RWPE2 (cell line): ENCODE measurements around the gene MAN1A1.

Source experiments
- ATAC-seq: fragments of 200-7000 bp; cut with Tn5 transposase; 3 replicates; pipeline ENCODE4 v1.9.1; 2021; ENCODE audit warnings: low read depth
- DNase-seq: peaks from one replicate; pipeline ENCODE4 v3.0.0-alpha.2; 2020; ENCODE audit warnings: low spot score
- H3K27ac ChIP-seq: fragments of 450-650 bp; 2 replicates; pipeline ENCODE4 v1.5.1; 2017; ENCODE audit warnings: mild to moderate bottlenecking; ENCODE audit not compliant: poor library complexity, severe bottlenecking
- H3K27me3 ChIP-seq: fragments of 250-450 bp; sonication (Bioruptor Pico); 2 replicates; pipeline ENCODE4 v1.5.1; 2021; ENCODE audit warnings: mild to moderate bottlenecking, moderate library complexity; ENCODE audit not compliant: insufficient read depth, poor library complexity, severe bottlenecking
- H3K36me3 ChIP-seq: fragments of 250-450 bp; sonication (Bioruptor Pico); 2 replicates; pipeline ENCODE4 v1.5.1; 2020; ENCODE audit warnings: low read depth, mild to moderate bottlenecking, moderate library complexity
- H3K4me1 ChIP-seq: fragments of 250-450 bp; sonication (Bioruptor Pico); 2 replicates; pipeline ENCODE4 v1.5.1; 2021; ENCODE audit warnings: mild to moderate bottlenecking, moderate library complexity; ENCODE audit not compliant: insufficient read depth, poor library complexity, severe bottlenecking
- H3K4me3 ChIP-seq: fragments of 250-450 bp; sonication (Bioruptor Pico); 2 replicates; pipeline ENCODE4 v1.5.1; 2021; ENCODE audit warnings: mild to moderate bottlenecking, moderate library complexity; ENCODE audit not compliant: severe bottlenecking
- H3K9me3 ChIP-seq: fragments of 250-450 bp; sonication (Bioruptor Pico); 2 replicates; pipeline ENCODE4 v1.5.1; 2021; ENCODE audit warnings: mild to moderate bottlenecking, moderate library complexity; ENCODE audit not compliant: severe bottlenecking
- CTCF ChIP-seq: fragments of 450-650 bp; IDR thresholded peaks from one replicate; pipeline ENCODE4 v1.5.1; 2017; ENCODE audit warnings: mild to moderate bottlenecking, moderate library complexity; ENCODE audit not compliant: poor library complexity, severe bottlenecking

MAN1A1 gene

GRCh38 chr6:119181046-119181445 is 168.5 kb downstream of the MAN1A1 start:
- Histone ChIP-seq H3K27ac (no peak overlapping the region), H3K4me3 (no peak overlapping the region), H3K27me3 (no peaks in the 10 kb centered on the region), H3K4me1 (no peaks in the 10 kb centered on the region), H3K9me3 (no peaks in the 10 kb centered on the region), H3K36me3 (no peaks in the 10 kb centered on the region)
- no peak for TF ChIP-seq CTCF
- no peak for DNase-seq
- no peak for ATAC-seq

- Histone ChIP-seq H3K4me1 (no peaks in the 10 kb centered on the region), H3K9me3 (no peaks in the 10 kb centered on the region), H3K36me3 (no peaks in the 10 kb centered on the region), H3K27ac (no peak overlapping the region), H3K4me3 (no peak overlapping the region), H3K27me3 (no peaks in the 10 kb centered on the region)
- ATAC-seq (no peak), DNase-seq (no peak)
- TF ChIP-seq CTCF = no peak
Observed at GRCh38 chr6:119179842-119180241, 169.7 kb downstream of the MAN1A1 start.

GRCh38 chr6:119179062-119179461 is 170.5 kb downstream of the MAN1A1 start:
- DNase-seq (no peak), ATAC-seq (no peak)
- Histone ChIP-seq H3K27me3 (no peaks in the 10 kb centered on the region), H3K27ac (no peak overlapping the region), H3K4me1 (no peaks in the 10 kb centered on the region), H3K36me3 (no peaks in the 10 kb centered on the region), H3K9me3 (no peaks in the 10 kb centered on the region), H3K4me3 (no peak overlapping the region)
- TF ChIP-seq CTCF = no peak

- Histone ChIP-seq H3K27ac (no peak overlapping the region), H3K9me3 (no peaks in the 10 kb centered on the region), H3K27me3 (no peaks in the 10 kb centered on the region), H3K4me3 (no peak overlapping the region), H3K36me3 (no peaks in the 10 kb centered on the region), H3K4me1 (no peaks in the 10 kb centered on the region)
- DNase-seq (no peak), ATAC-seq (no peak)
- no peak for TF ChIP-seq CTCF
Observed at GRCh38 chr6:119176445-119176844, 173.1 kb downstream of the MAN1A1 start.

GRCh38 chr6:119174879-119175817 is 174.4 kb downstream of the MAN1A1 start:
- no peak for ATAC-seq
- no peak for DNase-seq
- Histone ChIP-seq H3K9me3 (no peaks in the 10 kb centered on the region), H3K4me3 (no peak overlapping the region), H3K27ac (no peak overlapping the region), H3K36me3 (no peaks in the 10 kb centered on the region), H3K27me3 (no peaks in the 10 kb centered on the region), H3K4me1 (peaks cover 1% of the 10 kb centered on the region)
- no peak for TF ChIP-seq CTCF
